Brain pericyte (primary cell): ENCODE data around the gene DHRS13.
"Not testable (repeated sequence)": the region's sequence is repeated elsewhere in the genome, so short reads cannot be mapped to it uniquely, and the experiment has no call there.

Experiments
- DNase-seq: peaks from one replicate; pipeline ENCODE4 v3.0.0-alpha.2; 2012; ENCODE audit warnings: low read depth, low spot score

Gene DHRS13

DNA sequence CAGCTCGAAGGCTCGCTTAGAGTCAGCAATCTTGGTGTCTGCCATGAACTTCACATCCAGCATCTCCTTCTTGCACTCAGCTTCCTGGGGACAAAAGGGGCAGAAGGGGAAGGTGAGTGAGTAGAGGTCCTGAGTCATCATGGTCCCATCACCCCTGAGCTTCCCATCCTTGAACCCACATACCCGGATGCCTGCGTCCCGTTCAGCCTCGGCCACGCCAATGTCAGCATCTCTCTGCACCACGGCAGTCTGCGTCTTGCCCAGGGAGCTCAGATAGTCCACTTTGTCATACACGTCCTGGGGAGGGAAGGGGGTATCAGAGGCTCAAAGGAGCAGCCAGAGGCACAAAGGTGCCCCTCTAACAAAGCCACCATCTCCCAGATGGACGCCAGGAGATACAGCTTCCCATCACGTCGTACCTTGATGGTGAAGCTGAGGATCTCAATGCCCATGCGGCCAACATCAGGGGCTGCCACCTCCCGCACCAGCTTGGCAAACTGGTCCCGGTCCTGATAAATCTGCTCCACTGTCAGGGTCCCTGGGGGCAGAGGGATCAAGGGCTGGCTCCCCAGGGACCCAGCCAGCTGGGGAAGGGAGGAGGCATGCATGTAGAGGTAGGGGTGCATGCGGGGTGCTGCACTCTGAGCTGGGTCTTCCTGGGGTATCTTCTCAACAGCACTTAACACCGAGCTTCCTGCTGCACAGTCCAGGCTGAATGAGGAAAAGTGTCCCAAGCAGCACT is 20.6 kb downstream of the DHRS13 start:
- no peak for DNase-seq

DNA sequence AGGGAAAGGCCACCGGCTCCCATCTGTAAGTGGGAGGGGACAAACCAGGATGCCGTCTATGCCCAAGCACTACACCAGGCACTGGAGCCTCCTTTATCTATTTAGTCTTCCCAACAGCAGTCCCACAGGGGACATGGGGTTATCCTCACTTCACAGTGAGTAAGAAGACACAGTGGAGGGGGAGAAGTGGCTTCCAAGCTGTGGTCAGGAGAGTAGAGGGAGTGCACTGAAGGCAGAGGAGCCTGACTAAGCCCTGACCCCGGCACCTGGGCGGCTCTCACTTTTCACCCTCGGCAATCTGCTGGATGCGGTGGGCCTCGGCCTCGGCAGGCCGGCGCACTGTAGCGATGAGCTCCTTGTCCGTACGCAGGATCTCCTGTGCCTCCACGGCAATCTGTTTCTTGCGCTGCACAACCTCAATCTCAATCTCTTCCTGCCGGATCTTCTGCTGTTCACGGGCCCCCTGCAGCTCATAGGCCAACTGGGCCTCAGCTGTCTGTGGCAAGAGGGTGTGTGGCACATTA is 21.3 kb downstream of the DHRS13 start:
- no peak for DNase-seq

DNA sequence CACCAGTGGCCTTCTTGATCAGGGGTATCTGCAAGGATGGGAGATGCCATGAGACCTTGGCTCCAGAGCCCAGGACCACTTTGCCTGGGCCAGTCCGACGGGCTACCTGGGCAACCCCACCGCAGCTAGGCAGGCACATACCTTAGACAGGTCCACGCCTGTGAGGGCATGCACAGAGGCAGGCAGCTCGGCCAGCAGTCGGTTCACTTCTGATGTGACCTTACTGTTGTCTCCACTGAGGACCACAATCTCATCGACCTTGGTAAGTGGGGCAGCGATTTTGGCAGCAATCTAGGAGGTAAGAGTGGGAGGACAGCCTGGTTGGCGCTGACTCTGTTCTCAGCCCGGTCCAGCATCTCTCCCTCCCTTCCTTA is 22.3 kb downstream of the DHRS13 start:
- no peak for DNase-seq

DNA sequence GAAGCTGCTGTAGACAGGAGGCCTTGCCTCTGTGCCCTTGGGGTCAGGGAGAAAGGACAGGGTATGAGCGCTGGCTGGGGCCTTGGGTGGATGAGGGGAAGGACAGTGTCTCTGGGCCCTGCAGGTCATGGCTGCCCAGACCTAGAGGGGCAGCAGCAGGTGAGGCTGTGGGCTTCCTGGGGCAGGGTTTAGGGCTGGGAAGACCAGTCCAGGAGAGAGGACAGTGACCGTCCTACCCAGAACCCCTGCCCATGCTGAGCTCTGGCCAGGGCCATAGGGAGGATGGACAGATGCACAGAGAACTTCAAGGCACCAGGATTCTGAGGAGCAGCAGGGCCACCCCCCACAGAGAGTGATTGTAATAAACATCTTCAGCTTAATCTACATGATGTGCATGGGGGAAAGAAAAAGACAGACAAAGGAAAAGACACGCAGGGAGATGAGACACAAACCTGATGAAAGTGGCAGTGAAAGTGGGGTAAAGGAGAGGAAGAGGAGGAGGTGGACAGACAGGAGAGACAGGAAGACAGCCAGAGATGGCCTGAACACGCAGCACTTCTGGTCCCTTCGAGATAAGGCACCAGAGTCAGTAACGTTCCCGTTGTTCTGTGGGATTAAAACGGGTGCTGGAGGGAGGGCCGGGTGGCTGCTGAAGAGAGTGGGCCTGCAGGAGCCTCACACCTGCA is 22.9 kb downstream of the DHRS13 start:
- DNase-seq, result no peak

DNA sequence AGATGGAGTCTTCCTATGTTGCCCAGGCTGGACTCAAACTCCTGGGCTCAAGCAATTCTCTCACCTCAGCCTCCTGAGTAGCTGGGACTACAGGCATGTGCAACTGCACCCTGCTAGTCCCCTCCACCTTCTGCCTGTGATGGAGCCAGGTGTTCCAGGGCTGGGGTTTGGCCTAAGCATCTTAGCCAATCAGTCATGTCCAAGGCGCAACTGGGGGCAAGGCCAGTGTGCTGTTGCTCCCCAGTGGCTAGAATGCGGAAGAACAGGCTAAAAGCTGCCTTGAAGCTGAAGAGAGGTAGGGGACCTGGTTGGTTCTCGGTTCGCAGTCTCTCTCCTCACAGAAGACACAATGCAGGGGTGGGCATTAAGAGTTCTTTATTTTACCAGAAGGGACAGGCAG is 23.9 kb downstream of the DHRS13 start:
- no peak for DNase-seq

GRCh38 chr17:28878158-28878910 is 24.5 kb downstream of the DHRS13 start:
- DNase-seq, result no peak

DNA sequence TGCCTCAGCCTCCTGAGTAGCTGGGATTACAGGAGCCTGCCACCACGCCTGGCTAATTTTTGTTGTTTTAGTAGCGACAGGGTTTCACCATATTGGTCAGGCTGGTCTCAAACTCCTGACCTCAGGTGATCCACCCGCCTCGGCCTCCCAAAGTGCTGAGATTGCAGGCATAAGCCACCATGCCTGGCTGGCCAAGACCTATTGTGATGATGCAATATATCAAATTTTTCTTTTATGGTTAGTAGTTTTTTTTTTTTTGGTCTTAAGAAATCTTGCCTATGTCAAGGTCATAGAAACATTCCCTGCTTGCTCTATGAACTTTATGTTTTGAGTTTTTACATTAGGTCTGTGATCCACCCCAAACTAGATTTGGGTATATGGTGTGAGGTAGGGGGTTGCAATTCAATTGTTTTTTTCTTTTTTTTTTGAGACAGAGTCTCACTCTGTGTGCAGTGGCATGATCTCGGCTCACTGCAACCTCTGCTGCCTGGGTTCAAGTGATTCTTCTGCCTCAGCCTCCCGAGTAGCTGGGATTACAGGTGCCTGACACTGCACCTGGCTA is 25.6 kb downstream of the DHRS13 start:
- DNase-seq, result not testable (repeated sequence)

DNA sequence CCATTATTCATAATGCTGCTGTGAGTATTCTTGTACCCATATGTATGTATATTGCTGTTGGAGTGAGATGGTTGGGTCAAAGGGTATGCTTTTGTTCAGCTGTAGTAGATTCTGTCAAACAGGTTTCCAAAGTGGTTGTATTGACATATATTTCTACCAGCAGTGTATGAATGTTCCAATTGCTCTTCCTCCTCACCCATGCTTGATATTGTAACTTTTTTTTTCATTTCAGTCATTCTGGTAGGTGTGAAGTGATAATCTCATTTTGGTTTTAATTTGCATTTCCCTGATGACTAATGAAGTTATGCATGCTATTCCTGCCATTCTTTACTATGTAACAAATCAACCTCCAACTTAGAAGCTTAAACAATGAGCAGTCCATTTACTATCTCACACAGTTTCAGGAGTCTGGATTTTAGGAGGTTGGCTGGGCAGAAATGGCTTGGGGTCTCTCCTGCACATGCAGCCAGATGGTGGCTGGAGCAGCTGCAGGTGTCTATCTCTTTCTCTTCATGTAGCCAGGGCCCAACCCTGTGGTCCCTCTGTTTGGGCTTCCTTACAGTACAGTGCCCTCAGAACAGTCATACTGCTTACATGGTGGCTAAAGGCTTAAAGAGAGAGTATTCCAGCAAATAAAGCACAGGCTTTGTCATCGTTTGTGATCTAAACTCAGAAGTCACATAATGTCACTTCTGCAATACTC is 26.9 kb downstream of the DHRS13 start:
- no peak for DNase-seq

- DNase-seq, result no peak
Measured at GRCh38 chr17:28874750-28875149, 28.1 kb downstream of the DHRS13 start.

GRCh38 chr17:28873839-28874238 is 29.0 kb downstream of the DHRS13 start:
- no peak for DNase-seq

DNA sequence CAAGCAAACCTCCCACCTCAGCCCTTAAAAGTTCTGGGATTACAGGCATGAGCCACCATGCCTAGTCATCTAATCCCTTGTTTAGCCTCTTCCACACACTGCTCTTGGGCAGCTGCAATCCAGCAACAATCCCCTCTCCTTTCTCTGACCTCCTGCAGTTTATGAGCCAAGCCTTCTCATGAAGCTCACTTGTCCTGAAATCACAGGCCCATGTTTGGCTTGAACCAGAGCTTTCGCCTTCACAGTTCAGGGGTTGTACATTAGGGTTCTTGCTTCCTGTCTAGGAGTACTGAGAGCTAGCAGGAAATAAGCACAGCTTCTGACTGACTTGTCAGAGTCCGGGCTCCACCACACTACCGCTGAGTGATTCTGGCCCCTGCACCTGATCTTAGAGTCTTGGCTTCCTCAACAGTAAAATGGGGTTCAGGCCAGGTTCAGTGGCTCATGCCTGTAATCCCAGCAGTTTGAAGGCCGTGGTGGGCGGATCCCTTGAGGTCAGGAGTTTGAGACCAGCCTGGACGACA is 31.8 kb downstream of the DHRS13 start:
- no peak for DNase-seq

GRCh38 chr17:28867276-28867675 is 35.6 kb downstream of the DHRS13 start:
- no peak for DNase-seq

DNA sequence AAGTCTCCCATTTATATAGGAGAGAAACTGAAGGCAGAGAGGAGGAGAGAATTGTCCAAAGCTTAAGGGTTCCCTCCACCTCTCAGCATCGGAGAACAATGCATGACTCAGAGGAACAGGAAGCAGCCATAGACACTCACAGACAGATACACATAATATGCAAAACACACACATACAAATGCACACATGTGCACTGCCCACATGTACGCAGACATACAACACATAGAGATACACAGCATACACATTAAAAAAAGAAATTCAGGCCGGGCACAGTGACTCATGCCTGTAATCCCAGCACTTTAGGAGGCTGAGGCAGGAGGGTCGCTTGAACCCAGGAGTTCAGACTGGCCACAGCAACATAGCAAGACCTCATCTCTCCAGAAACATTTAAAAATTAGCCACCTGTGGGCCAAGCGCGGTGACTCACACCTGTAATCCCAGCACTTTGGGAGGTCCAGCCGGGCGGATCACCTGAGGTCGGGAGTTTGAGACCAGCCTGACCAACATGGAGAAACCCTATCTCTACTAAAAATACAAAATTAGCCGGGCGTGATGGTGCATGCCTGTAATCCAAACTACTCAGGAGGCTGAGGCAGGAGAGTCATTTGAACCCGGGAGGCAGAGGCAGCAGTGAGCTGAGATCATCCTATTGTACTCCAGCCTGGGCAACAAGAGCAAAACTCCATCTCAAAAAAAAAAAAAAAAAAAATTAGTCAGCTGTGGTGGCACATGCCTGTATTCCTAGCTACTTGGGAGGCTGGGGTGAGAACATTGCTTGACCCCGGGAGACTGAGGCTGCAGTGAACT is 36.7 kb downstream of the DHRS13 start:
- DNase-seq, result no peak

DNA sequence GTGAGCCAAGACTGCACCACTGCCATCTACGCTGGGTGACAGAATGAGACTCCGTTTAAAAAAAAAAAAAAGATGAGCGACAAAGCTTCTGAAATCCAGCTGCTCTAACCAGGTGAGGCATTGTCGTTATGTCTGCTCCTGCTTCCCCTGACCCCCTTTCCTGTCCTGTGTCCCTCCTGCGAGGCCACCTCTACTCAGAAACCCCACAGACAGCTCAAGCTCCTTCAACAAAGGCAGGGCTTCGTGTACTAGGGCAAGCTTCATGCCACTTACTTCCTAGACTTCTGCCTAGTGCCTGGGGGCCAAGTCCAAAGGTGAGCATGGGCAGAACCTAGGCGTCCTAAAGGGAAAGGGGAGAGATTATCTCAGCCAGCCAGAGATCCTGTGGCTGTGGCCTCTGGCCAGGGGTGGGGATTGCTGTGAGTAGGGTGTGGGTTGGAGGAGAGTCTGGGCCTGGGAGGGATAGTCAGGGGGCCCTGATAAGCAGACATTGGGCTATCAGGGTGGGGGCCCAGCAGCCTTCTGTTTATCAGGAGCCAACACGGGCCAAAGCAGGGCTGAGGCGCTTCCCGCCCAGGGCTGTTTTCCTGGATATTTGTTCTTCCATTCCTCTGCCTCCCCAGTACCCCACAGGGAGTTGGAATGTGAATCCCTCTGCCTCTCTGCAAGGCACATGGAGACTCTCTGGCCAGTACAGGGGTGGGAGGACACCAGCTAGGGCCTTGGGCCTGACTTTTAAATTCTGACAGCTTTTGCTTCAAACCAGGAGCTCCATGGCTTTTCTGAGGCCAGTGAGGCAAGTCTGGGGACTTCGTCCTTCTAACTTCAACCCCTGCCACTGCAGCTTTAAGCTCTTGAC is 37.7 kb downstream of the DHRS13 start:
- no peak for DNase-seq

- no peak for DNase-seq
Measured at GRCh38 chr17:28863953-28864352, 38.9 kb downstream of the DHRS13 start.

DNA sequence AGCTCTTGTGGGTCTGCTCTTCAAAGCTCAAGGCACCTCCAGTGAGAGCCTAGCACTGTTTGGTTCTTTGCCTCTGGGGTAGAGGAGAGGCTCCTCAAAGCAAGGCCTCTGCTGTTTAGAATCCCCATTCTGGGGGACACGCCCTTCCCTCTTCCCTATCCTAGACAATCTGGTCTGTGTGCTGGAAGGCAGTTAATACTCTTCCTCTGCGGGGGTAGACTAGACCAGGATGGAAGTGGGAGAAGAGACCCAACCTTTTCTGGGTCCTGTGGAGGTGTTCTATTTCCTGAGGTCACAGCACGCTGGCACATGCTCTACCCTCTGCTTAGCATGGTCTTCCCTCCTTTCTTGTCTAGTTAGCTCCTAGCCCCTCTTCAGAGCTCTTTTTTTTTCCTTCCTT is 40.3 kb downstream of the DHRS13 start:
- DNase-seq, result no peak

GRCh38 chr17:28861393-28862203 is 41.3 kb downstream of the DHRS13 start:
- DNase-seq, result no peak

DNA sequence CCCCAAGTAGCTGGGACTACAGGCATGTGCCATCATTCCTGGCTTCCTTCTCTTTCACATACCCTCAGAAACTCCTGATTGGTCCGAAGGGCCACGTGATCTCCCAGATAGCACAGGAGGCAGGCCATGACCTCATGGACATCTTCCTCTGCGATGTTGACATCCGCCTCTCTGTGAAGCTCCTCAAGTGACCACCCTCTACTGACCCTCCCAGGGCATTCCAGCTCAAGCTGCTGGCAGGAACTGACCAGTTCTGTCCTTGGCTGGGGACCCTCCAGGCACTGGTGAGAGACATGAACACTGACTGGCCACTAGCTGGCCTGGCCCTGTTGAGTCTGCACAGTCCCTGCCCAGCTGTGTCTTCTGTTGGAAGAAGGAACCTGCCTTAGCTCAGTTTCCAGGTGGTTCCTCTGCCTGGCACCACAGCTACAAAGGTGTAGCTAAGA is 42.5 kb downstream of the DHRS13 start:
- no peak for DNase-seq
